ENCODE results near the gene BLNK.

BLNK gene

GRCh38 chr10:96244354-96244753, 27.0 kb downstream of the BLNK start:
- no peak overlapping the region for H3K9ac ChIP-seq
- no peaks in the 10 kb centered on the region for H3K27me3 ChIP-seq (ENCODE audit: control insufficient read depth, insufficient read depth, low read length)
- H3K4me3 ChIP-seq (ENCODE audit: low read depth, low read length) = no peak overlapping the region
- no peak overlapping the region for H3K4me2 ChIP-seq (ENCODE audit: low read length)
- H3K36me3 ChIP-seq (ENCODE audit: control insufficient read depth, insufficient read depth, low read length) = no peaks in the 10 kb centered on the region
- H3K79me2 ChIP-seq = no peaks in the 10 kb centered on the region
- H3K4me1 ChIP-seq = no peaks in the 10 kb centered on the region
- no peak overlapping the region for H2AFZ ChIP-seq
- TF ChIP-seq CTCF (IDR thresholded peaks at IDR 0.05) = no peak
- H3K27ac ChIP-seq = no peak overlapping the region
- H3K9me3 ChIP-seq (ENCODE audit: control insufficient read depth, low read length) = no peaks in the 10 kb centered on the region

GRCh38 chr10:96243296-96243695, 28.1 kb downstream of the BLNK start:
- H3K27ac ChIP-seq = no peak overlapping the region
- no peak overlapping the region for H3K4me3 ChIP-seq (ENCODE audit: low read depth, low read length)
- no peaks in the 10 kb centered on the region for H3K36me3 ChIP-seq (ENCODE audit: control insufficient read depth, insufficient read depth, low read length)
- no peak overlapping the region for H2AFZ ChIP-seq
- no peak for TF ChIP-seq CTCF (IDR thresholded peaks at IDR 0.05)
- no peaks in the 10 kb centered on the region for H3K4me1 ChIP-seq
- no peak overlapping the region for H3K9ac ChIP-seq
- H3K79me2 ChIP-seq = no peaks in the 10 kb centered on the region
- no peaks in the 10 kb centered on the region for H3K9me3 ChIP-seq (ENCODE audit: control insufficient read depth, low read length)
- no peak overlapping the region for H3K4me2 ChIP-seq (ENCODE audit: low read length)
- no peaks in the 10 kb centered on the region for H3K27me3 ChIP-seq (ENCODE audit: control insufficient read depth, insufficient read depth, low read length)

GRCh38 chr10:96242822-96243221, 28.5 kb downstream of the BLNK start:
- Histone ChIP-seq H3K9ac (no peak overlapping the region), H3K9me3 (ENCODE audit: control insufficient read depth, low read length) (no peaks in the 10 kb centered on the region), H3K4me3 (ENCODE audit: low read depth, low read length) (no peak overlapping the region), H3K36me3 (ENCODE audit: control insufficient read depth, insufficient read depth, low read length) (no peaks in the 10 kb centered on the region), H3K79me2 (no peaks in the 10 kb centered on the region), H3K4me1 (no peaks in the 10 kb centered on the region), H2AFZ (no peak overlapping the region), H3K4me2 (ENCODE audit: low read length) (no peak overlapping the region), H3K27me3 (ENCODE audit: control insufficient read depth, insufficient read depth, low read length) (no peaks in the 10 kb centered on the region), H3K27ac (no peak overlapping the region)
- TF ChIP-seq CTCF (IDR thresholded peaks at IDR 0.05) = no peak

- Histone ChIP-seq H3K27me3 (ENCODE audit: control insufficient read depth, insufficient read depth, low read length) (no peaks in the 10 kb centered on the region), H3K4me3 (ENCODE audit: low read depth, low read length) (no peak overlapping the region), H3K79me2 (no peaks in the 10 kb centered on the region), H3K9me3 (ENCODE audit: control insufficient read depth, low read length) (no peaks in the 10 kb centered on the region), H3K27ac (no peak overlapping the region), H3K36me3 (ENCODE audit: control insufficient read depth, insufficient read depth, low read length) (no peaks in the 10 kb centered on the region), H3K9ac (no peak overlapping the region), H3K4me1 (no peaks in the 10 kb centered on the region), H3K4me2 (ENCODE audit: low read length) (no peak overlapping the region), H2AFZ (no peak overlapping the region)
- no peak for TF ChIP-seq CTCF (IDR thresholded peaks at IDR 0.05)
These were observed 32.4 kb downstream of the BLNK start for GRCh38 chr10:96238646-96239623.

- no peaks in the 10 kb centered on the region for H3K4me1 ChIP-seq
- no peaks in the 10 kb centered on the region for H3K27me3 ChIP-seq (ENCODE audit: control insufficient read depth, insufficient read depth, low read length)
- no peaks in the 10 kb centered on the region for H3K36me3 ChIP-seq (ENCODE audit: control insufficient read depth, insufficient read depth, low read length)
- no peak overlapping the region for H3K4me2 ChIP-seq (ENCODE audit: low read length)
- no peak overlapping the region for H3K4me3 ChIP-seq (ENCODE audit: low read depth, low read length)
- no peaks in the 10 kb centered on the region for H3K9me3 ChIP-seq (ENCODE audit: control insufficient read depth, low read length)
- H3K79me2 ChIP-seq = no peaks in the 10 kb centered on the region
- no peak overlapping the region for H2AFZ ChIP-seq
- H3K27ac ChIP-seq = no peak overlapping the region
- H3K9ac ChIP-seq = no peak overlapping the region
- no peak for TF ChIP-seq CTCF (IDR thresholded peaks at IDR 0.05)
These were observed 34.5 kb downstream of the BLNK start for GRCh38 chr10:96236876-96237275.

All from parathyroid adenoma (tissue), 2 donors.